Right lobe of liver (tissue), 6 donors: ENCODE data around the gene CANT1. TPM values are rescaled to one million over a fixed set of nuclear protein-coding genes. Genes with fewer than 3 reads are reported as not detected.

Experiments used
- ATAC-seq, 4 donors: fragments of 200-7000 bp; cut with Tn5 transposase; one replicate each; pipeline ENCODE4 v1.9.1; 2020; ENCODE audit warnings: mild to moderate bottlenecking in 4 of 4, moderate library complexity in 4 of 4
- DNase-seq, 3 donors: peaks; one replicate each; pipeline ENCODE4 v3.0.0-alpha.2; 2020
- H3K27ac ChIP-seq, 3 donors: fragments of 200-600 bp; one replicate each; pipeline ENCODE4 v1.8.0; 2022
- H3K27me3 ChIP-seq, 2 donors: fragments of 200-600 bp; one replicate each; pipeline ENCODE4 v1.8.0; 2022
- H3K36me3 ChIP-seq, 4 donors: fragments of 200-600 bp; sonication (generic) in 1 of 4; one replicate each; pipeline versions ENCODE4 v1.5.1 to v1.8.0; 2017 to 2022; ENCODE audit warnings: control low read depth in 1 of 4
- H3K4me1 ChIP-seq, 4 donors: fragments of 200-600 bp; sonication (generic) in 1 of 4; one replicate each; pipeline versions ENCODE4 v1.5.1 to v1.8.0; 2017 to 2022; ENCODE audit warnings: control low read depth in 1 of 4
- H3K4me3 ChIP-seq, 3 donors: fragments of 200-600 bp; one replicate each; pipeline ENCODE4 v1.8.0; 2022
- H3K9me3 ChIP-seq, 4 donors: fragments of 200-600 bp; sonication (generic) in 1 of 4; one replicate each; pipeline versions ENCODE4 v1.5.1 to v1.8.0; 2017 to 2022; ENCODE audit warnings: control low read depth in 1 of 4
- CTCF ChIP-seq, 4 donors: fragments of 200-600 bp in 3 of 4; fragments of 450-650 bp in 1 of 4; IDR thresholded peaks; one replicate each; pipeline versions ENCODE4 v1.5.1 to v1.8.0; 2016 to 2022; ENCODE audit warnings: antibody characterized with exemption in 4 of 4, mild to moderate bottlenecking in 2 of 4
- POLR2A ChIP-seq: fragments of 450-650 bp; IDR thresholded peaks from one replicate; pipeline ENCODE4 v1.6.1; 2017; ENCODE audit warnings: antibody characterized with exemption, mild to moderate bottlenecking
- WGBS: methylation state at CpG from one replicate; pipeline ENCODE4 v1.1.6; 2018; ENCODE audit warnings: low coverage, low lambda C conversion rate; ENCODE audit not compliant: insufficient coverage; ENCODE audit errors: missing lambda C conversion rate; 5-methylcytosine and 5-hydroxymethylcytosine counted together
- intact Hi-C, 2 donors: fragments of 100-400 bp; cut with DNase I; formaldehyde crosslinking; loops; one replicate each; pipeline versions ENCODE4 v1.11.2 to v1.14.1; 2022
- total RNA-seq, 6 experiments: library from RNA; depleted of rRNA in 2 of 6; stranded (reverse); fragments of >200 nt in 2 of 6; fragmentation: NEBNext Ultra II Directional in 3 of 6; extraction: Animal tissue kit (Norgen Biotek cat#: 25700) in 3 of 6; gene quantifications; one replicate each; pipeline versions ENCODE4 v1.1.0 to v1.2.4, GENCODE V29; 2016 to 2023
- donor health status: DM: no; HTN: yes; CAD: no.
- donor health status: DM: no; HTN: no; CAD: no.
- donor health status: DM: no; HTN: no; CAD: no.
- donor health status: DM: no; HTN: yes; CAD: no.
- donor health status: DM: no; HTN: yes; CAD: no.

The CANT1 gene
- total RNA-seq, 6 experiments from 2014 or later = 15.6 to 26.3 (median 18.7) TPM

- no peaks in the 10 kb centered on the region for H3K9me3 ChIP-seq
- no peaks in the 10 kb centered on the region for H3K4me1 ChIP-seq
- no peaks in the 10 kb centered on the region for H3K27me3 ChIP-seq
- TF ChIP-seq POLR2A = no peak
- TF ChIP-seq CTCF (IDR thresholded peaks at IDR 0.05) = no peak
- no peaks in the 10 kb centered on the region for H3K36me3 ChIP-seq
- no peak overlapping the region for H3K4me3 ChIP-seq
- no peak overlapping the region for H3K27ac ChIP-seq
- intact Hi-C loops = no loop called here
- ATAC-seq = peak in 2 of 4 donors; percentile 19 to 42
- no peak for DNase-seq
- WGBS = 50% methylated on average over 2 of the region's 2 CpGs
Measured at GRCh38 chr17:79053251-79053925, 43.8 kb upstream of the CANT1 start.

DNA sequence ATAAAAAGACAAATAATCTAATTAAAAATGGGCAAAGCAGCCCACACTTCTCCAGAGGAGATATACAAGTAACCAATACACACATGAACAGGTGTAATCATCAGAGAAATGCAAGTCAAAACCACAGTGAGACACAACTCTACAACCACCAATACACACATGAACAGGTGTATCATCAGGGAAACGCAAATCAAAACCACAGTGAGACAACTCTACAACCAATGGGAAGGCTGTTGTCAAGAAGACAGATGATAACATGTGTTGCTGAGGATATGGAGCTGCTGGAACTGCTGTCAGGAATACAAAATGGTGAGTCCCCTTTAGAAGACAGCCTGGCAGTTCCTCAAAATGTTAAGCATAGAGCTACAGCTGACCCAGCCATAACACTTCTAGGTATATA is 42.6 kb upstream of the CANT1 start:
- WGBS = 67% methylated on average over 1 of the region's 1 CpG
- no peaks in the 10 kb centered on the region for H3K4me1 ChIP-seq
- H3K27ac ChIP-seq = no peak overlapping the region
- H3K27me3 ChIP-seq = no peaks in the 10 kb centered on the region
- ATAC-seq = no peak
- H3K9me3 ChIP-seq = no peaks in the 10 kb centered on the region
- no peak for DNase-seq
- TF ChIP-seq POLR2A (no peak), CTCF (IDR thresholded peaks at IDR 0.05) (no peak)
- H3K4me3 ChIP-seq = no peak overlapping the region
- no peaks in the 10 kb centered on the region for H3K36me3 ChIP-seq
- intact Hi-C loops = no loop called here

- WGBS = 68% methylated on average over 3 of the region's 6 CpGs
- no peak overlapping the region for H3K4me3 ChIP-seq
- no peaks in the 10 kb centered on the region for H3K4me1 ChIP-seq
- no peaks in the 10 kb centered on the region for H3K27me3 ChIP-seq
- no peaks in the 10 kb centered on the region for H3K9me3 ChIP-seq
- TF ChIP-seq POLR2A = no peak
- TF ChIP-seq CTCF (IDR thresholded peaks at IDR 0.05) = no peak
- no peak overlapping the region for H3K27ac ChIP-seq
- H3K36me3 ChIP-seq = no peaks in the 10 kb centered on the region
- intact Hi-C loops = no loop called here
- no peak for DNase-seq
- no peak for ATAC-seq
Measured at GRCh38 chr17:79051306-79051705, 41.7 kb upstream of the CANT1 start.

DNA sequence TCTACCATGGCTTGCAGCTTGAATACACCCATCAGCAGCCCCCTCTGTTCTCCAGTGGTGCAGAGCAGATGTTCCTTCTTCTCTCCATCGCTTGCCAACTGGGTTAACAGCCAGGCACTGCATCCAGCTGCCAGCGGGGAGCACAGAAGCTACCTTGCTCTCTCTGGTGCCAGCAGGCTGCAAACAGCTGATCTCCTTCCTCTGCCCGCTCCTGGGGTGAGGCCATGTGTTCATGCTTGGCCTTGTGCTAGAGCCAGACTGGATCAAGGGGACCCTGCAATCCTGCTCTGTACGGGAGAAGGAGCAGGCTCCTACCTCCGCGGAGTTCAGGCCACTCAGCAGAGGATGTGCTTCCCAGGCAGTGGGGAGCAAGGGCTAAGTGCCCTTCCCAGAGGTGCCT is 41.0 kb upstream of the CANT1 start:
- WGBS = 60% methylated on average over 3 of the region's 6 CpGs
- no peaks in the 10 kb centered on the region for H3K4me1 ChIP-seq
- H3K4me3 ChIP-seq = no peak overlapping the region
- no peak for TF ChIP-seq CTCF (IDR thresholded peaks at IDR 0.05)
- TF ChIP-seq POLR2A = no peak
- H3K27ac ChIP-seq = no peak overlapping the region
- no peaks in the 10 kb centered on the region for H3K9me3 ChIP-seq
- no peaks in the 10 kb centered on the region for H3K36me3 ChIP-seq
- ATAC-seq (no peak), DNase-seq (no peak)
- no peaks in the 10 kb centered on the region for H3K27me3 ChIP-seq
- intact Hi-C loops = no loop called here
